PC-9 (cell line): Measurements from ENCODE around the gene CAPN7.

Source experiments
- CTCF ChIP-seq: fragments of 200-600 bp; sonication (generic); conservative IDR thresholded peaks from 2 replicates; pipeline ENCODE4 v1.6.1; 2017; ENCODE audit warnings: mixed run types, antibody characterized with exemption, mild to moderate bottlenecking, moderate library complexity
- EZH2 ChIP-seq: fragments of 200-600 bp; sonication (generic); IDR thresholded peaks from 2 replicates; pipeline ENCODE4 v1.8.0; 2017; ENCODE audit warnings: antibody characterized with exemption, low read depth

GRCh38 chr3:15271785-15272381 lies 65.8 kb downstream of the CAPN7 start:
- no peak for TF ChIP-seq CTCF
- TF ChIP-seq EZH2 = no peak
